ENCODE results near the gene DLX4. TPM values are rescaled to one million over a fixed set of nuclear protein-coding genes. Genes with fewer than 3 reads are reported as not detected.

DLX4 gene
- total and polyA plus RNA-seq, 10 of the 15 experiments (the other 5 are each of a cell fraction or from before 2014, with no cell fraction given) = 0.05 to 0.29 (median 0.15) TPM

DNA sequence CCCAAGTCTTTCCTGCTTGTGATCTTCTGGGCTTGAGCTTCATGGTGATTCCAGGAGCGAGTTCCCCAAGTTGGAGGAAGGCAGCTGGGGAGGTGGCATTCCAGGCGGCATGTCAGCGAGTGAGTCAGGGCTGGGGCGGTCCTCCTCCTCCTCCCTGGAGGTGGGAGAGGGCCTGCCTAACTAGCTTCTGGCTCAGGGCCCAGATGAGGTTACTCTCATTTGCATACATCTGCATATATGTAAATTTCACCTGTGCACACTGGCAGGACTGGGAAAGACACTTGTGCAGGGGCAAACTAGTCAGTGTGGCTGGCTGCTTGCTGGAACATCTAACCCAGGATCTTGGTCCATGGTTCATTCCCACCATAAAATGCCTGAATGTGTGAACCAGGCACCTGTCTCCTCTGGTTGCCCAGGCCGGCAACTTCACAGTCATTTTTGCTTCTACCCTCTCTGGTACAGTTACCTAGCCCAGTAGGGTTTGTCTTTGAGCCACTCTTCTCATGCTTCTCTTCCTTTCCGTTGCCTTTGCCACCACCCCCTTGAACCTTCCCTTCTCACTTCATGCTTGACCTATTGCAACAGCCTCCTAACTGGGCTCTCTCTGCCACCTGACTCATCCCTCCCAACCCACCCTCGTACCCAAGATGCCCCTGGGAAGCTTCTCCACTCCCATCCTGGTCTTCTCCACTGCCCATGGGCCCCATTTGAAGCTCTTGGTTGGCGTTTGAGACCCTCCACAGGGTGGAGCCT lies 9.6 kb upstream of the DLX4 start:
- ChIA-PET RAD21 (ENCODE audit: unreplicated experiment) (no interaction called here), CTCF (no interaction called here), SMC1A (ENCODE audit: uncharacterized antibody, unreplicated experiment) (no interaction called here), POLR2A (no interaction called here)
- intact Hi-C loops (cut with micrococcal nuclease; ENCODE audit: unreplicated experiment) = no loop called here
- H3K4me3 ChIP-seq = no peak overlapping the region
- no peak for FAIRE-seq
- H4K20me1 ChIP-seq (ENCODE audit: control insufficient read depth, insufficient read depth) = no peaks in the 10 kb centered on the region
- no peaks in the 10 kb centered on the region for H3K36me3 ChIP-seq (ENCODE audit: control insufficient read depth in 2 of 2, insufficient read depth in 2 of 2, low read length in 1 of 2)
- H3K27me3 ChIP-seq (replicated peaks in 1 of 2; ENCODE audit: control insufficient read depth in 2 of 2, insufficient read depth in 2 of 2, low read length in 1 of 2) = peaks cover under 1 to 3% of the 10 kb centered on the region in 2 experiments; a peak in 3 of 4 replicates
- no peak overlapping the region for H3K4me2 ChIP-seq (ENCODE audit: control insufficient read depth, insufficient read depth)
- no peak for ATAC-seq
- DNase-seq (ENCODE audit: low read depth, low spot score) = no peak
- H3K9me3 ChIP-seq (replicated peaks; ENCODE audit: control insufficient read depth, insufficient read depth, low read length) = no peaks in the 10 kb centered on the region
- no peaks in the 10 kb centered on the region for H3K79me2 ChIP-seq (ENCODE audit: control insufficient read depth, insufficient read depth, low read length)
- in situ Hi-C loops (cut with MboI) = no loop called here
- H3K9ac ChIP-seq (ENCODE audit: control insufficient read depth, insufficient read depth, low read length) = no peak overlapping the region
- no peaks in the 10 kb centered on the region for H3K4me1 ChIP-seq (ENCODE audit: control insufficient read depth, insufficient read depth, low read length)
- H2AFZ ChIP-seq (ENCODE audit: control insufficient read depth, low read depth, low read length) = no peak overlapping the region
- 30% methylated on average over 8 of the region's 8 CpGs for WGBS (ENCODE audit: insufficient coverage, insufficient replicate concordance, low lambda C conversion rate, missing lambda C conversion rate)
- TF ChIP-seq FOXK2 (IDR thresholded peaks at IDR 0.05) (no peak), SREBF2 (IDR thresholded peaks at IDR 0.05; ENCODE audit: low read length) (no peak)
- TF ChIP-seq, protein P1, sequence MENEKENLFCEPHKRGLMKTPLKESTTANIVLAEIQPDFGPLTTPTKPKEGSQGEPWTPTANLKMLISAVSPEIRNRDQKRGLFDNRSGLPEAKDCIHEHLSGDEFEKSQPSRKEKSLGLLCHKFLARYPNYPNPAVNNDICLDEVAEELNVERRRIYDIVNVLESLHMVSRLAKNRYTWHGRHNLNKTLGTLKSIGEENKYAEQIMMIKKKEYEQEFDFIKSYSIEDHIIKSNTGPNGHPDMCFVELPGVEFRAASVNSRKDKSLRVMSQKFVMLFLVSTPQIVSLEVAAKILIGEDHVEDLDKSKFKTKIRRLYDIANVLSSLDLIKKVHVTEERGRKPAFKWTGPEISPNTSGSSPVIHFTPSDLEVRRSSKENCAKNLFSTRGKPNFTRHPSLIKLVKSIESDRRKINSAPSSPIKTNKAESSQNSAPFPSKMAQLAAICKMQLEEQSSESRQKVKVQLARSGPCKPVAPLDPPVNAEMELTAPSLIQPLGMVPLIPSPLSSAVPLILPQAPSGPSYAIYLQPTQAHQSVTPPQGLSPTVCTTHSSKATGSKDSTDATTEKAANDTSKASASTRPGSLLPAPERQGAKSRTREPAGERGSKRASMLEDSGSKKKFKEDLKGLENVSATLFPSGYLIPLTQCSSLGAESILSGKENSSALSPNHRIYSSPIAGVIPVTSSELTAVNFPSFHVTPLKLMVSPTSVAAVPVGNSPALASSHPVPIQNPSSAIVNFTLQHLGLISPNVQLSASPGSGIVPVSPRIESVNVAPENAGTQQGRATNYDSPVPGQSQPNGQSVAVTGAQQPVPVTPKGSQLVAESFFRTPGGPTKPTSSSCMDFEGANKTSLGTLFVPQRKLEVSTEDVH (IDR thresholded peaks at IDR 0.05; ENCODE audit: low read depth, partially characterized antibody) = no peak
- H3K27ac ChIP-seq (ENCODE audit: control insufficient read depth, insufficient read depth) = no peak overlapping the region
- no TSS peak for BruUV-seq (replicated peaks)
